ENCODE measurements around the gene FAM174A.

The FAM174A gene

DNA sequence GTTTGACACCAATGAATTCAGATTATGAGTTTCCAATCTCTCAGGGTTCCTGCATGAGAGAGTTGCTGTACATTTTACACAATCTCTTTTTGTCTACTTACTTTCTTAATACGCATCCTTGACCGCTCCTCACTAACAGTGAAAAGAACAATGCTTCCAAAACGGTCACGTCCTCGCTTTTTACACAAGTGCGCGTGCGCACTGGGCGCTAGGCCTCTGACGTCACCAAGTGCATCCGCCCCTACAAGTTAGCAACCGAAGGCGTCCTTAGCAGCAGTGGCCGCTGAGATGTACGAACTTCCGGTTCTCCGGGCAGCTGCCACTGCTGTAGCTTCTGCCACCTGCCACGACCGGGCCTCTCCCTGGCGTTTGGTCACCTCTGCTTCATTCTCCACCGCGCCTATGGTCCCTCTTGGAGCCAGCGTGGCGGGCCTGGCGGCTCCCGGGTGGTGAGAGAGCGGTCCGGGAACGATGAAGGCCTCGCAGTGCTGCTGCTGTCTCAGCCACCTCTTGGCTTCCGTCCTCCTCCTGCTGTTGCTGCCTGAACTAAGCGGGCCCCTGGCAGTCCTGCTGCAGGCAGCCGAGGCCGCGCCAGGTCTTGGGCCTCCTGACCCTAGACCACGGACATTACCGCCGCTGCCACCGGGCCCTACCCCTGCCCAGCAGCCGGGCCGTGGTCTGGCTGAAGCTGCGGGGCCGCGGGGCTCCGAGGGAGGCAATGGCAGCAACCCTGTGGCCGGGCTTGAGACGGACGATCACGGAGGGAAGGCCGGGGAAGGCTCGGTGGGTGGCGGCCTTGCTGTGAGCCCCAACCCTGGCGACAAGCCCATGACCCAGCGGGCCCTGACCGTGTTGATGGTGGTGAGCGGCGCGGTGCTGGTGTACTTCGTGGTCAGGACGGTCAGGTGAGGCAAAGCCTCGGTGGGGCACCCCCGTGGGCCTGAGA is at the start of gene FAM174A:
FAM174A (plus strand) TSS at position 315 of the 946 bp plus-strand sequence; CDS start at position 472, 157 bp downstream.
- peak; percentile 90 to 92 for DNase-seq (ENCODE audit: low read depth in 2 of 2)

GRCh38 chr5:100493996-100494395 is 41.2 kb upstream of the FAM174A start:
- DNase-seq (ENCODE audit: low read depth in 2 of 2): no peak

DNA sequence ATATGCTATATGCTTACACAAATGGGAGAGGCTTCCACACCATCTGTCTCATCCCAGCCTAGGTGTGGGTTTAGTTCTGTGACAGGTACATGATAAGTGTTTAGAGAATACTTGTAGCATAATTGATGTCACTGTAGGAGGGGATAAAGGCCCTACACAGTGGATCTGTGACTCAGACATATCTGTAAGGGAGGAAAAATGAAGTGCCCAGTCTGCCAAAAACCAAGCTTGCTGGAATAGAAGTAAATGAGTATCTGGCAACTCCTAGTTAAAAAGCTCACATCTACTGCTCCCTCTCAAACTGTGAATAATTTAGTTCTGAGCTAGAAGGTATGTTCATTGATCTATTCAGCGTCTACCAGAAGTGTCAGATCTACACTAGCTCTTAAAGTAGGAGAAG is 38.9 kb upstream of the FAM174A start:
- no peak for DNase-seq (ENCODE audit: low read depth in 2 of 2)

DNA sequence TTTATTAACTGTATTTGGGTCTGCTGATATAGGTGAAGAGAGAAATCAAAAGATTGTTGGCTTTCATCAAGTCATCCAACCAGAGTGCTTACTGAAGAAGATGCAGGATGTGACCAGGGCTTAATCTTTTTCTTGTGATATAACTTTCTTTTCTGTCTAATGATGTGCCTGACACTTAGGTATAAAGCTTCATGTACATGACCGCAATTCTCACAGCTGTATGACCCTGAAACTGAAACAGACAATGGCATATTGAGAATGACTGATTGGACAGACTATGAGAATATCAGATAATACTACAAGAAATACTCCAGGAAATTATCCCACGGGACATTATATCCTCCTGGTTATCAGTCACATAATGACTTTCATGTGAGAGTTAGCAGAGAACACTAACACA is 32.5 kb upstream of the FAM174A start:
- DNase-seq (ENCODE audit: low read depth in 2 of 2): no peak

DNA sequence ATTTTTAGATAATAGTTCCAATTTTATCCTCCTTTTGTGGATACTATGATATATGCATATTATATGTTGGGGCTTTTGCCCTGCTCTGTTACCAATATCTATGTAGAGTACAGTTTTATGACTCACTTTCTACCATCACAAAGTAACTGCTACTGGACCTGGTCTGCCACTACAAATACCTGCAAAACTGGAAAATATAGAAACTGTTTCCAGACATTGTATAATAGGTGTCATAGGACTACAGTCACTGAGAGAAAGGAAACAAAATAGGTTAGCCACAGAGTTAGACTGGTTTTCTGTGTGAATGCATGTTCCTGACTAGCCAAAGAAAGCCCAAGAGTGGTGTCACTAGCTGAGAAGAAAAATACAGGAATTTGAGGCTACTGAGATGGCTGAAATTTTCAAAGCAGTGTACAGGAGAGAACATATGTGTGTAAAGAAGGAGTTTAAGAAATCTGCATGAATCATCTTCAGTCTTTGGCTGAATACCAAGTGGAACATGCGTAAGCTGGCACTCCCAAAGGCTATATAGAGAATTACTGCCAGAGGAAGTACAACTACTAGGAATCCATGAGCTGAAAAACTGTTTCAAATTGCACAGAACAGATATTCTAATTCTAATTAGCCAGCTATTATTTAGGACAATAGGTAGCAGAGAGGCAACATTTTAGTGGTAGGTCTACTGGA is 29.0 kb upstream of the FAM174A start:
- peak; percentile 51 for DNase-seq (ENCODE audit: low read depth in 2 of 2)

DNA sequence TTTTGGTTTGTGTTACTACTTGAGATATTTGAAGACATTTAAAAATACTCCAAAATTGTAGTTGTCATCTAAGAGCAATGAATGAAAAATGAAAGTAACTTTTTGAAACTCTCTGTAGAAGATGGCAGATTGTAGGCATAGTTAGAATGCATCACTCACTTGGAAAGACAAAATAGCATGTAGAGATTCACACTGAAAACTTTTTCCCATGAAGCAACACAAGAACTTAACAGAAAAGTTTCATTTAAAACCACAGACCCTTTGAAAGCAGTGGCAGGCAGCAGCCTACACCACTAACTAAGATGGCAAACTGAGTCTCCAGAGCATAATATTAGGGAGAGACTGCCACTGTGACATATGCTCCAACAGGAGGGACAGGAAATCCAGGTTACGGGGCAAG is 18.9 kb upstream of the FAM174A start:
- DNase-seq (ENCODE audit: low read depth in 2 of 2): no peak

DNA sequence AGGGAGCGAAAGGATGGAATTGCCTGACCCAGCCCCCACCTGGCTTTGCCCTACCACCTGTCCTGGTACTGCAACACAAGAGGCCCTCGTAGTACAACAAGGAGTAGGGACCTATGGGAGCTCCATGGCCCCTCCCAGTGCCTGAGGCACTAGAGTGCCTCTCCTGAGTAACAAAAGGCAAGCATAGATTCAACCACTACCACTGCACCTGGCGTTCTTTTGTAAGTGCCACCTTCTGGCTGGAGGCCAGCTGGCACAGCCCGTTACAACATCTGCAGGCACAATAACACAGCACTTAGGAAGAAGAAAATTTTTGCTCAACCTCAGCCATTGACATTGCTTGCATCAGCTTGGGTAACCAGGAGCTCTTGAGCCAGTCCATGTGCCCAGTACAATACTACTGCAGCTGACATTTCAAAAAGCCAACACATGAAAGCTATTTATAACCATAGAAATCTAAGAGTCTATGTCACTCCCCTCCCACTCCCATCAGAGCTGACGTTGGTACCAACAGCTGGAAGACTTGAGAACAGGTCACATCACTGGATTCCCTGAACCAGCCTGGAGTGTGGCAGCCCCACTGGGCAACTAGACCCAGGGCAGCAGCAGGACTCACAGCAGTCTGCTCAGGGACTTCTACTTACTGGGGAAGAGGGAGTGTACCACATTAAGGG is 17.7 kb upstream of the FAM174A start:
- no peak for DNase-seq (ENCODE audit: low read depth in 2 of 2)

- DNase-seq (ENCODE audit: low read depth in 2 of 2): no peak
Measured at GRCh38 chr5:100518377-100518776, 16.8 kb upstream of the FAM174A start.

GRCh38 chr5:100519075-100519474 is 16.1 kb upstream of the FAM174A start:
- no peak for DNase-seq (ENCODE audit: low read depth in 2 of 2)

- no peak for DNase-seq (ENCODE audit: low read depth in 2 of 2)
Measured at GRCh38 chr5:100520348-100520747, 14.8 kb upstream of the FAM174A start.

GRCh38 chr5:100537946-100538345 is 2.8 kb downstream of the FAM174A start:
- no peak for DNase-seq (ENCODE audit: low read depth in 2 of 2)

- DNase-seq (ENCODE audit: low read depth in 2 of 2): no peak
Measured at GRCh38 chr5:100539519-100539918, 4.3 kb downstream of the FAM174A start.

DNA sequence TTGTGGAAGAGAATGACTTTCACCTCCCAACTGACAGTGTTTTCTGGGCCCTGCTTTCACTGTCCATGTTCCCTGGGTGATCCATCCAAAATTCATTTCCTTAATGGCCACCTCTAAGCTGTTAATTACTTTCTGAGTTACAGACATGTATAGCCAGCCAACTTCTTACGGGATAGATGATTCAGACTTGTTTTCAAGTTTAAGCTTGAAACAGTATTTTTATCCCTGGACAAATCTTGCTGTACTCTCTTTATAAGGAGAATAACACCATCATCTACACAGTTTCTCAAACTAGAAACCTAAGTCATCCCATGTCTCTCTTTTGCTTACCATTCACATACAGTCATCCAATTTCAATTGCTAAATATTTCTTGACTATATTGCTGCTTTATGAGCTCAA is 6.9 kb downstream of the FAM174A start:
- no peak for DNase-seq (ENCODE audit: low read depth in 2 of 2)

GRCh38 chr5:100546001-100546400 is 10.8 kb downstream of the FAM174A start:
- DNase-seq (ENCODE audit: low read depth in 2 of 2): no peak

DNA sequence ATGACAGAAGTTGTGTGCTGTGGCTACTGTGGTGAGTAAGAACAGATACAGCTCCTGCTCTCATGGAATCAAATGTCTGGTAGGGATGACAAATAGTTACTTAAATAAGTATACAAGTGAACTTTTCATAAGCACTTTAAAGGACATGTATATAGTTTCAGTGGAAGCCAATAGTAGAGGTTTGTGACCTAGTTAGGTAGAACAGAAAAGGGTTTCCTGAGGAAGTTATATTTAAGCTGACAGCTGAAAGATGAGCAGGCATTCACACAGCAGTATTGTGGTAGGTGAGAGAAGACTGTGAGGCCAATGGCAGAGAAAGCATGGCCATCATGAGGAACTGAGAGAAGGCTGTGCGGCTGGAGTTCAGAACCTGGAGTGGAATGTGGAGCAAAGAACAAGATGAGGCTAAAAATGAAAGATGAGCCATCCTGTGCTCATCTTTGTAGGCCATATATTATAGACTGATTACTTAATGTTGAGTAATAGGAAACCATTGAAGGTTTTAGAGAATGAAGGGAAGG is 15.4 kb downstream of the FAM174A start:
- DNase-seq (ENCODE audit: low read depth in 2 of 2): no peak

DNA sequence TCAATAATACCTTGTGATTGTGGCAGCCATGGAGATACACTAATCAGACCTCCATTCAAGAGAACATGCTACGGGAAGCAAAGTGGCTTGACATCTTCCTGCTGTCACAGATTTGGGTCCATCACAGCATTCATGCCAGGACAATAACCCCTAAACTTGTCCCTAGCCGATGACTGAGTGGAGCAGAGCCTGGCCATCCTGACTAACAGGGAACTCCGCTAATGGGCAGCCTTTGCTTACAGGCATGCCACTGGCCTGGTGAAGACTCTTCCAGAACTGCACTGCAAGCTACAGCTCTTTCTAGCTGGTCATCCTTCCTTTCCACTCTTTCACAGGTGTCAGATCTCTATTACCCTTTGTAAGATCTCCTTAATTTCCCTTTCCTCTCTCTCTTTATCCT is 16.0 kb downstream of the FAM174A start:
- no peak for DNase-seq (ENCODE audit: low read depth in 2 of 2)

DNA sequence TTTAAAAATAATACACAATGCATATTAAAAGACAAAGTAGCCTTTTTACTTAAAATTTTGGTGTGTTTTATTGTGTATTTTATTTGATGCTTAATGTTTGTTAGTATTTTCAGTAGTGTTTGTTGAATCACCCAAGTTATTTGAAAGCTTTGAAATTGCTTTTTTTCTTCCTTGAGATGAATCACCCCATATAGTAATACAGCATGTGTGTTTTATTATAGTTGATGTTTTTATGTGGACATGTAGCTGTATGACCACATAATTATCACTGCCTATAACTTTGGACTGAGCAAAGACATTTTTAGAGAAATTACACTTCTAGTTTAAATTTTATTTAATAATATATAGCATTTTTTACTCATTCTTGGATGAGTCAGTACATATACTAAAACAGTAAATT is 18.0 kb downstream of the FAM174A start:
- peak; percentile 32 for DNase-seq (ENCODE audit: low read depth in 2 of 2)

DNA sequence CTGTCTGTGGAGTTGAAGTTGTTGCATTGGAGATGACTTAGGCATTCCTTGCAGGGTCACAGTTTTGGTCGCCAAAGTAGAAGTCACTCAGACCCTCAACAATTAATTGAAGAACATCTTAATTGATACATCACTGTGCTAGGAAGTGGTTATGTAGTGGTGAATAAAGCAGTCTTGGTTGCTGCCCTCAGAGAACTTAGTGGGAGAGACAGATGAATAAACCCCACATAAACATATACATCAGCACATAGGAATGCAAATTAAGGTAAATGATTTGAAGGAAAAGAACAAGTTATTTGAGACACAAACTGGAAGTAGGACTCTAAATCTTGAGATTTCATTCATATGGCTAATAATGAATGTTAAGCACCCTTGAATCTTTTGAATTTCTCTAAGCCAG is 25.7 kb downstream of the FAM174A start:
- no peak for DNase-seq (ENCODE audit: low read depth in 2 of 2)

DNA sequence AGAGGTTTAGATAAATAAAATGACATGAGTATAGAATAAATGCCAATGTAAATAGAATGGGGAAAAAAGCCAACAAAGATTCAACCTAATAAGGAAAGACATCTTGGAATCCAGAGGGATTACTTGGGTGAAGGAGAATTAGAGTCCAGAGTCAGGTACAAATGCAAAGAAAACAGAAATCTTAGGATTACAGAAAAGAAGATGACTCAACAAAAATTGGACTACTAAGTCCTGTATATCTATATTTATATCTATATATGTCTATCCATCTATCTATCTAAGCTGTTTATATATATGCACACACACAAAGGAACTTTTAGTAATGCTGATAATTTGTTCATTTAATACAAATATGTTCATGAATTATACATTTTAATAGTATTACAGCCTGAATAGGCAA is 27.6 kb downstream of the FAM174A start:
- DNase-seq (ENCODE audit: low read depth in 2 of 2): no peak

GRCh38 chr5:100566382-100567141 is 31.4 kb downstream of the FAM174A start:
- DNase-seq (ENCODE audit: low read depth in 2 of 2): no peak

GRCh38 chr5:100574716-100575115 is 39.5 kb downstream of the FAM174A start:
- no peak for DNase-seq (ENCODE audit: low read depth in 2 of 2)

All from fibroblast of skin of left quadriceps (primary cell).